ENCODE results near the gene HLA-DPB1.

Gene HLA-DPB1

GRCh38 chr6:33105386-33105785 lies 29.6 kb downstream of the HLA-DPB1 start:
- no peak for DNase-seq

GRCh38 chr6:33105916-33106871 lies 30.4 kb downstream of the HLA-DPB1 start:
- no peak for DNase-seq

GRCh38 chr6:33107641-33108040 lies 31.9 kb downstream of the HLA-DPB1 start:
- no peak for DNase-seq

GRCh38 chr6:33108307-33108706 lies 32.5 kb downstream of the HLA-DPB1 start:
- DNase-seq: no peak

GRCh38 chr6:33112148-33112547 lies 36.4 kb downstream of the HLA-DPB1 start:
- DNase-seq: peak; percentile 5

- no peak for DNase-seq
These were observed 38.0 kb downstream of the HLA-DPB1 start for GRCh38 chr6:33113755-33114154.

- DNase-seq: no peak
These were observed 38.6 kb downstream of the HLA-DPB1 start for GRCh38 chr6:33114406-33114805.

- DNase-seq: no peak
These were observed 40.6 kb downstream of the HLA-DPB1 start for GRCh38 chr6:33116417-33116816.

- no peak for DNase-seq
These were observed 41.3 kb downstream of the HLA-DPB1 start for GRCh38 chr6:33116841-33117711.

- no peak for DNase-seq
These were observed 42.1 kb downstream of the HLA-DPB1 start for GRCh38 chr6:33117811-33118277.

GRCh38 chr6:33118525-33119123 lies 42.8 kb downstream of the HLA-DPB1 start:
- peak; percentile 83 for DNase-seq

GRCh38 chr6:33120001-33120400 lies 44.2 kb downstream of the HLA-DPB1 start:
- no peak for DNase-seq

- no peak for DNase-seq
These were observed 47.4 kb downstream of the HLA-DPB1 start for GRCh38 chr6:33123181-33123580.

- DNase-seq: peak; percentile 42
These were observed 48.1 kb downstream of the HLA-DPB1 start for GRCh38 chr6:33123732-33124524.

- no peak for DNase-seq
These were observed 48.7 kb downstream of the HLA-DPB1 start for GRCh38 chr6:33124525-33124901.

- no peak for DNase-seq
These were observed 49.2 kb downstream of the HLA-DPB1 start for GRCh38 chr6:33124947-33125346.

GRCh38 chr6:33126101-33126714 lies 50.4 kb downstream of the HLA-DPB1 start:
- DNase-seq: no peak

- no peak for DNase-seq
These were observed 52.5 kb downstream of the HLA-DPB1 start for GRCh38 chr6:33128318-33128717.

- DNase-seq: no peak
These were observed 56.3 kb downstream of the HLA-DPB1 start for GRCh38 chr6:33132081-33132524.

GRCh38 chr6:33136310-33136900 lies 60.6 kb downstream of the HLA-DPB1 start:
- DNase-seq: no peak
